NB4 (cell line): ENCODE results near the gene TAF1B.

ENCODE experiments used
- MYC ChIP-seq: IDR thresholded peaks from 2 replicates; pipeline ENCODE4 v1.6.1; 2011; ENCODE audit warnings: low read depth, low read length
- POLR2A ChIP-seq: IDR thresholded peaks from 2 replicates; pipeline ENCODE4 v1.6.1; 2011; ENCODE audit warnings: mild to moderate bottlenecking; ENCODE audit not compliant: insufficient read length; ENCODE audit errors: extremely low read depth
- TF ChIP-seq, protein P1 (sequence below): IDR thresholded peaks from one replicate; pipeline ENCODE4 v1.5.1; 2012; ENCODE audit warnings: low read depth, low read length

DNA sequence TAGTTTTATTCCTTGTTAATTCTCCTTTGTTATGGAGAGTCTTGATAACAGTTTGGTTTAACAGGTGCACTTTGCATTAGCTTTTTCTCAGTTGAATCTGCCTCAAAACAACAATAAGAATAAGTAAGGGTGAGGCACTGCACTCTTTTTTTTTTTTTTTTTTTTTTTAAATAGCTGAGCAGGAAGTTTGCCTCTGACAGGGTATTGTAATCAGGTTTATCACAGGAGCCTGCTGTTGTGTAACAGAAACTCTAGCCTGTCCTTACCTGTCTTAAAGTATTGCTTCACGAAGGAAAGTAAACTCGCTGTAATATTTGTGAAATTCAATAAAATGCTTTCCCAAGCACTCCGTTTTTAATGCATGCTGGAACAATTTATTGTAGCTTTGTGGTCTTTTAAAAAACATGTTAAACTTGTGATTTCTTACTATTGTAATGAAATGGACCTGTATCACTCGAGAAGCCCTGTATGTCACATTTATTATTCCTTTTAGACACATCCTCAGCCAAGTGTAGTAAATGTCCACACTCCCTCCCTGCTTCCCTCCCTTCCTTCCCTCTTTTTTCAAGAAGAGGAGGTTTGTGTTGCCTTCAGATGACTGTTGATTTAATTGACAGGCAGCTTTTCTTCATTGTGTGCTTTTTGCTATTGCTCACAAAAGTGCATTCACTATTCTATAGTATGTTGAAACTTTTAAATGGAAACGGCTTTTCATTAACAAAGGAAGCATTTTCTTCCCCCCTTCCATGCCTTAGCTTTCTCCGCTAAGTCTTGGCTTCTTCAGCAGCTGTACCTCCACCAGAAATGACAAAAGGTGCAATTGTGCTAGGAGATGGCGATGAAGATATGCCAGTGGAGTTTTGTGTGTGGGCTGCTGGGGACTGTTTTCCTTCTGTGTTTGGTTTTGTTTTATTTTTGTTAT lies 52.7 kb downstream of the TAF1B start:
- TF ChIP-seq, protein P1, sequence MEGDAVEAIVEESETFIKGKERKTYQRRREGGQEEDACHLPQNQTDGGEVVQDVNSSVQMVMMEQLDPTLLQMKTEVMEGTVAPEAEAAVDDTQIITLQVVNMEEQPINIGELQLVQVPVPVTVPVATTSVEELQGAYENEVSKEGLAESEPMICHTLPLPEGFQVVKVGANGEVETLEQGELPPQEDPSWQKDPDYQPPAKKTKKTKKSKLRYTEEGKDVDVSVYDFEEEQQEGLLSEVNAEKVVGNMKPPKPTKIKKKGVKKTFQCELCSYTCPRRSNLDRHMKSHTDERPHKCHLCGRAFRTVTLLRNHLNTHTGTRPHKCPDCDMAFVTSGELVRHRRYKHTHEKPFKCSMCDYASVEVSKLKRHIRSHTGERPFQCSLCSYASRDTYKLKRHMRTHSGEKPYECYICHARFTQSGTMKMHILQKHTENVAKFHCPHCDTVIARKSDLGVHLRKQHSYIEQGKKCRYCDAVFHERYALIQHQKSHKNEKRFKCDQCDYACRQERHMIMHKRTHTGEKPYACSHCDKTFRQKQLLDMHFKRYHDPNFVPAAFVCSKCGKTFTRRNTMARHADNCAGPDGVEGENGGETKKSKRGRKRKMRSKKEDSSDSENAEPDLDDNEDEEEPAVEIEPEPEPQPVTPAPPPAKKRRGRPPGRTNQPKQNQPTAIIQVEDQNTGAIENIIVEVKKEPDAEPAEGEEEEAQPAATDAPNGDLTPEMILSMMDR, result no peak
- TF ChIP-seq POLR2A (no peak), MYC (no peak)
